GM13977 (cell line): ENCODE data around the gene YTHDF1.

Experiments
- DNase-seq: peaks from one replicate; pipeline ENCODE4 v3.0.0; 2012; ENCODE audit warnings: low spot score
- CTCF ChIP-seq: IDR thresholded peaks from 2 replicates; pipeline ENCODE4 v1.5.1; 2012; ENCODE audit warnings: mild to moderate bottlenecking, control low read depth; ENCODE audit not compliant: insufficient read depth; ENCODE audit errors: extremely low read depth, missing control alignments
- in situ Hi-C: fragments of 300-500 bp; cut with MboI; formaldehyde crosslinking; loops from one replicate; pipeline ENCODE4 v1.12.0; 2022; ENCODE audit warnings: low sequenced_read_pairs, low pct_unique_long_range_greater_than_20kb, mixed read lengths, inconsistent platforms; ENCODE audit not compliant: unreplicated experiment

YTHDF1 gene

GRCh38 chr20:63183422-63184146 lies 32.3 kb downstream of the YTHDF1 start:
- TF ChIP-seq CTCF = peak; percentile 91
- in situ Hi-C loops = no loop called here
- DNase-seq = peak; percentile 82

DNA sequence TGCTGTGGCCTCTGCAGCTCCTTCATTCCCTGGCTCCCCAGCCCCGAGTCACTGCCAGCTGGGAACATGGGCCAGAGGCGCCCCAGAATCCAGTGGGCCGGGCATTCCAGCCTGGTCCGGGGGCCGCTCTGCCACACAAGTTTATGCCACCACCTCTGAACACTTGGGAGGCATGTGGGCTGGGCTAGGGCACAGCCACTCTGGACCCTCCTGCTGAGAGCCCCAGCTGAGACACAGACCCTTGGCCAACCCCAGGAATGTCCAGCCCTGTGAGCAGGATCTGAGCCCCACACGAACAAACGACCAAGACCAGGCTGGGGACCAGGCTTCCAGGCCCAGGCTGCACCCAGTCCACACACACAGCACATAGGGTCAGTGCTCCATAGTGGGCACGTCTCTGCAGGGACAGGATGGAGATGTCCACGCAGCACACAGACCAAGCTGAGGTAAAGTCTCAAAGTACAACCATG lies 33.0 kb downstream of the YTHDF1 start:
- no peak for DNase-seq
- in situ Hi-C loops = no loop called here

DNA sequence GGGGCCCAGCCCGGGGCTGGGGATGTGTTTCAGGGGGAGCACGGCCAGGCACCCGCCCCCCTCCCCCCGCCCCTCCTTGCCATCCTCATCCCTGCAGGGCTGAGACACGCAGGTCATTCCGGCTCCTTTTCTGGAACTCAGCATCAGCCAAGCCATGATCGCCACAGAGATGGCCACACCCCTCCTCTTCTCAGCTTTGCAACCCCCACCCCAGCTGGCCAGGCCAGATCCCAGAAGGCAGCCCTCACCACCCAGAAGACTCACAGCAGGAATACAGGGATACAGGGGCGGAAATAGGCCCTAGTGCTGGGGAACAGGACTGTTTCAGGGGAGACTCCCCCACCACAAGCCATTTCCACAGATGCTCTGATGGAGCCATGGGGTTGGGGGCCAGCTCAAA lies 33.5 kb downstream of the YTHDF1 start:
- TF ChIP-seq CTCF = no peak
- in situ Hi-C loops = no loop called here
- no peak for DNase-seq

More for the DNA sequence above, 33.0 kb downstream of the YTHDF1 start:
- no peak for TF ChIP-seq CTCF

DNA sequence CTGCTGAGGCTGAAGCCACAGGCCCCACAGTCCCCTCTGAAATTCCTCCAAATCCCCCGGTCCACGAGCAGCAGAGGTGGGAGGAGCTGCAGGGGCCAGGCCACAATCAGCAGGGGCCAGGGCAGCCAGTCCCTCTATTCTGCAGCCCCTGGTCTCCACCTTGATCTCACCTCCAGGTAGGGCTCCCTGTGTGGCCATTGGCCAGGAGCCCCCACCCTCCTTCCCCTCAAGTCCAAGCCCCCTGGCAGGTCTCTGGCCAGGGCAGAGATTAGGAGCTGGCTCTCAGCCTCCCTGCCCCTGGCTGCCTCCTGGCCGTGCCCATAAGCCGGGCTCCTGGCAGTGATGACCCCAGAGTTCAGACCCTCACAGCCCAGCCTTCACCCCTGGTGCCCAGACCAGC lies 34.7 kb downstream of the YTHDF1 start:
- no peak for TF ChIP-seq CTCF
- DNase-seq = no peak
- in situ Hi-C loops = no loop called here

DNA sequence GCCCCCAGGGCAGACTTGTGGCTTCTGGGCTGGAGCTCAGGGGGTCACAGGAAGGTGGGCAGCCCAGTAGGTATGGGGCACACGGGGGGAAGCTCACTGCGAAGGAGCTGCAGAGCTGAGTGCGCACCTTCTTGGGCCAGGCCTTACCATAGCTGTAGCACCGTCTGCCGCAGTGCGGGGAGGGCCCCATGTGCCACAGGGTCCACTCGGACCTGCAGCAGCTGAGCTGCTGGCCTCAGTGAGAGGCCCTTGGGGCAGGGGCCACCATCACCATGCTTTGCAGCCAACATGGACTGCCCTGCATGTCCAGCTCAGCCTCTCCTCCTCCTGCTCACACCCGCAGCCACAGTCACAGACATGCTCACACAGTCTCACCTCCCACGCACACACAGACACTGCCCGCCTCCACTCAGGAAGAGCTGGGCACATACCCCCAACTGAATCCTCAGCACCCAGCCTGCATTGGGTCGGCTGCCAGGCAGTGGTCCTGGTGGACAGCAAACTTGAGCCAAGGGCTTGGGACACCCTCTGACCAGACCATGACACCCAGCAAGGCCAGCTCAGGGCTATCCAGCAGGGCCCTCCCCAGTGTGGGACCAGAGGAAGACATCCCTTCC lies 35.3 kb downstream of the YTHDF1 start:
- in situ Hi-C loops = no loop called here
- DNase-seq = no peak
- no peak for TF ChIP-seq CTCF

GRCh38 chr20:63179687-63180568 lies 36.0 kb downstream of the YTHDF1 start:
- TF ChIP-seq CTCF = no peak
- in situ Hi-C loops = no loop called here
- no peak for DNase-seq
